ENCODE measurements around the gene FAM217A.

The FAM217A gene

DNA sequence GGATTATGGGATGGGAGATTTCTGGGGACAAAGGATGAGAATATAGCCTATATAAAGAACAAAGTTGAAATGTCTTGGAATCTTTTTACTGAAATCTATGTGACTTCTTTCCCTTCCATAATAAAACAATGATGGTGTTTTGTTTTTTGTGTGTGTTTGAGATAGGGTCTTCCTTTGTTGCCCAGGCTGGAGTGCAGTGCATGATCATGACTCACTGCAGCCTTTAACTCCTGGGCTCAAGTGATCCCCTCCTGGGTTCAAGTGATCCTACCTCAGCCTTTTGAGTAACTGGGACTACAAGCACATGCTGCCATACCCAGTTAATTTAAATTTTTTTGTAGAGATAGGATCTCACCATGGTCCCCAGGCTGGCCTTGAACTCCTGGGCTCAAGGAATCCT lies 50.9 kb downstream of the FAM217A start:
- H3K4me3 ChIP-seq (replicated peaks; ENCODE audit: low read depth, low read length): no peak overlapping the region
- DNase-seq (ENCODE audit: low read depth): no peak
- no peak for TF ChIP-seq CTCF (IDR thresholded peaks at IDR 0.05; ENCODE audit: low read length, missing control alignments)

GRCh38 chr6:4025681-4026080 lies 53.3 kb downstream of the FAM217A start:
- H3K4me3 ChIP-seq (replicated peaks; ENCODE audit: low read depth, low read length): no peak overlapping the region

GRCh38 chr6:4023240-4023639 lies 55.7 kb downstream of the FAM217A start:
- no peak for TF ChIP-seq CTCF (IDR thresholded peaks at IDR 0.05; ENCODE audit: low read length, missing control alignments)
- peak overlapping the region; percentile 91 for H3K4me3 ChIP-seq (replicated peaks; ENCODE audit: low read depth, low read length)
- no peak for DNase-seq (ENCODE audit: low read depth)

More at GRCh38 chr6:4025681-4026080, 53.3 kb downstream of the FAM217A start:
- DNase-seq (ENCODE audit: low read depth): no peak
- TF ChIP-seq CTCF (IDR thresholded peaks at IDR 0.05; ENCODE audit: low read length, missing control alignments): no peak

GRCh38 chr6:4021854-4022695 lies 56.9 kb downstream of the FAM217A start:
- peak; percentile 17 for DNase-seq (ENCODE audit: low read depth)
- peak overlapping the region; percentile 91 for H3K4me3 ChIP-seq (replicated peaks; ENCODE audit: low read depth, low read length)
- TF ChIP-seq CTCF (IDR thresholded peaks at IDR 0.05; ENCODE audit: low read length, missing control alignments): no peak

DNA sequence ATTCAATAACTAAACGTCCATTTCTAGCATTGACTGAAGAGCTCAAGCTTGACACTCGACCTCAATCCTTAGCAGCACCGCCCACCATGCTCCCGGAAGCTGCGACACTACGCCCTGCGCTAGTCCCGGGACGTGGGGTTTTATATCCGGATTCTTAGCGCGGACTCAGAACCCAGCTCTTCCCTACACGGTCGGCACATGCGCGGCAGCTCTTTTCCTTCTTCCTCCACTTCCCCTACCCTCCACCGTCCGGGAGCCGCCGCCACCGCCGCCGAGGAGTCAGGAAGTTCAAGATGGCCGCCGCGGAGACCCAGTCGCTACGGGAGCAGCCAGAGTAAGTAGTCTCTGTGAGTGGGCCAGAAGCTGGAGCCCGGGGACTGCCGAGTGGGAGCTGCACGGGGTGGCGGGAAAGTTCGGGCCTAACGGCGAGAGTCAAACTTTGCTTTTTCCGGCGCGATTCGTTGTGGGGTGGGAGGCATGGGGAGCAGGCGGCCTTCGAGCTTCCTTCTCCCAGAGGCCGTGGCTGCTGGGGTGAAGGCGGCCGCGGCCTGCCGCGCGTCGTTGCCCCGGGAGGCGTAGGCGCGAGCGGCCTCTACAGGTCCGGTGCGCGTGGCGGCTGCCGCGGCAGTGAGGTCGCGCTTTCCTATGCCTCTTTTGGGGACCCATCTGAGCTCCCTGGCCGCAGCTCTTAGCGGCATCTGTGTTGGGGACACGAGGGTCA lies 57.6 kb downstream of the FAM217A start:
- H3K4me3 ChIP-seq (replicated peaks; ENCODE audit: low read depth, low read length): peak overlapping the region; percentile 91
- DNase-seq (ENCODE audit: low read depth): peak; percentile 98
- TF ChIP-seq CTCF (IDR thresholded peaks at IDR 0.05; ENCODE audit: low read length, missing control alignments): peak; percentile 8

DNA sequence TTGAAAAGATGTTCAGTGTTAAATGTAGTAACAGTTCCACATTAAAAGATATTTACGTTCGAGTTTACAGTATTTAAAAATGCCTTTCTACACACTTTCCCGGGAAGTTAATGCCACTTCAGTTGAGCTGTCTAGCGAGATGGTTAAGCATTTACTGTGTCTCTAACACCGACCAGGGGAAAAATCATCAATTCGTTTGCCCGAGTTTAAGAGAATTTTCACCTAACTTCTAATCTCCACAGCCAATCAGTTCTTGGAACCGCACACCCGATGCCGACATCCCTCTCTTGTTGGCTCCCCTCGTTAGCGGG lies 58.2 kb downstream of the FAM217A start:
- TF ChIP-seq CTCF (IDR thresholded peaks at IDR 0.05; ENCODE audit: low read length, missing control alignments): no peak
- H3K4me3 ChIP-seq (replicated peaks; ENCODE audit: low read depth, low read length): peak overlapping the region; percentile 91
- DNase-seq (ENCODE audit: low read depth): no peak

Measured in fibroblast of pulmonary artery (primary cell).